Measurements from ENCODE around the gene WAC.
"Not testable (repeated sequence)": the region's sequence is repeated elsewhere in the genome, so short reads cannot be mapped to it uniquely, and the experiment has no call there.

Gene WAC

GRCh38 chr10:28569506-28570159 lies 36.7 kb downstream of the WAC start:
- DNase-seq = no peak

GRCh38 chr10:28570598-28570997 lies 37.7 kb downstream of the WAC start:
- DNase-seq = no peak

DNA sequence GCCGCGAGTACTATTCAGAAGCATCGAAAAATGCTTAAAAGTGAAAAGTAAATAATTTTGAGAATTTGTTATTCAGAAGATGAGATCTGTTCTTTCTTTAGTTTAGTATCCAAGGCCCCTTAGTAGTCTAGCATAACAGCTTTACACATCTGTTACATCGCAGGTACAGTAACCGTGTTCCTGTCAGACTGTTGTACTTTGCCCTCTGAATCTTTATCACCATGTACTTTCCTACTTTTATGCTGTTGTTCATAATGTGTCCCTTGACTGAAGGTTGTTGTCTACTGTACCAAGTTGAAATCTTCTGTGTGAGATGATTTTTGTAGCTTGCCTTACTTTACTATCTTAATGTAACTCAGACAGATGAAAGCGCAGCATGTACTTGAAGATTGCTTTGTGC lies 38.3 kb downstream of the WAC start:
- DNase-seq = no peak

DNA sequence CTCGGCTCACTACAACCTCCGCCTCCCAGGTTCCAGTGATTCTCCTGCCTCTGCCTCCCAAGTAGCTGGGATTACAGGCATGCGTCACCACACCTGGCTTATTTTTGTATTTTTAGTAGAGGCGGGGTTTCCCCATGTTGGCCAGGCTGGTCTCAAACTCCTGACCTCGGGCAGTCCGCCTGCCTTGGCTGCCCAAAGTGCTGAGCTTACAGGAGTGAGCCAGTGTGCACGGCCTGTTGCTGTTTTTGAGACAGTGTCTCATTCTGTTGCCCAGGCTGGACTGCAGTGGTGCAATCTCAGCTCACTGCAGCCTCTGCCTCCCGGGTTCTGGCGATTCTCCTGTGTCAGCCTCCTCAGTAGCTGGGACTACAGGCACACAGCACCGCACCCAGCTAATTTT lies 41.3 kb downstream of the WAC start:
- DNase-seq = not testable (repeated sequence)

DNA sequence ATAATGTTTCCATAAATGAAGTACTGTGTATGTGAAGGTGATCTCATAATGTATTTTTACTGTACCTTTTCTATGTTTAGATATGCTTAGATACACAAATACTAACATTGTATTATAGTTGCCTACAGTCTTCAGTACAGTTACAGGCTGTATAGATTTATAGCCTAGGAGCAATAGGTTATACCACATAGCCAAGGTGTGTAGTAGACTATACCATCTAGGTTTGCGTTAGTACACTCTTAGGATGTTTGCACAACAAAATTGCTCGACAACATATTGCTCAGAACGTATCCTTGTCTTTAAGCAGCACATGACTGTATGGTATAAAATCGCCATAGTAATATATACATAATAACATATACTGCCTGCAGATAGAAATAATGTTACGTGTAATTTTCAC lies 42.9 kb downstream of the WAC start:
- no peak for DNase-seq

GRCh38 chr10:28577506-28577905 lies 44.6 kb downstream of the WAC start:
- no peak for DNase-seq

DNA sequence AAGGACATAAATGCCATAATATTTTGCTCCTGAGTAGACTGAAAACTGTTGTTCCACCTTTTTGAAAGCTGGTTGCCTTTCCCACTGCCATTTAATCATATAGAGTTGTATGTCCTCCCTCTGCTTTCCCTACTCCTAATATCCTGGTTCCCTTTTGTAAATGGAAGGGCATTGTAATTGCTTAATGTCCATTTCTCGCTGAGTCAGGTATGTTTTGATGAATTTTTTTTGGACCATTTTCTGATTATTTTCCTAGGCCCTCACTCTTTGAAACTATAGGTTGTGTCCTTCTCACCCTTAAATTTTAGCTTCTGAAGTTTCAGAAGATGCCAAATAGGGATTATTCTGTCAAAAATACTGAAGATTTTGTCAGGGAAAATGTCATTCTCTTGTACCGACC lies 45.5 kb downstream of the WAC start:
- DNase-seq = no peak

GRCh38 chr10:28580825-28581224 lies 47.9 kb downstream of the WAC start:
- DNase-seq = no peak

DNA sequence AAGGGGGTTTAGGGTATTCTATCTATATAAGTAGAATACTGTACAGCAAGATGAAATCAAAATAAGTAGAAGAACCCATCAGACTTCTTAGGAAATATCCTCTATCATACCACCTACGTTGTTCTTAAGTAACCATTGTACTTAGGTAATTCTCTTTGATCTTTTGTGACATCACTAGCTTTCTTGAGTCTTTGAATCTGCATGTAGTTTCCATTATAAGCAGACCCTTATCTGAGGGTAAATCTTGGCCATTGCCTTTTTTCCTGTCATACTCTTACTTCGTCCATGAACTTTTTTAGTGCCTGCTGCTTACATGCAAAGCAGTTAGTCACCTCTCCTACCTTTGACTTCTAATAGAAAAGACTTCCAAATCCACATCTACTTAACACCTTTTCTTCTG lies 49.0 kb downstream of the WAC start:
- no peak for DNase-seq

DNA sequence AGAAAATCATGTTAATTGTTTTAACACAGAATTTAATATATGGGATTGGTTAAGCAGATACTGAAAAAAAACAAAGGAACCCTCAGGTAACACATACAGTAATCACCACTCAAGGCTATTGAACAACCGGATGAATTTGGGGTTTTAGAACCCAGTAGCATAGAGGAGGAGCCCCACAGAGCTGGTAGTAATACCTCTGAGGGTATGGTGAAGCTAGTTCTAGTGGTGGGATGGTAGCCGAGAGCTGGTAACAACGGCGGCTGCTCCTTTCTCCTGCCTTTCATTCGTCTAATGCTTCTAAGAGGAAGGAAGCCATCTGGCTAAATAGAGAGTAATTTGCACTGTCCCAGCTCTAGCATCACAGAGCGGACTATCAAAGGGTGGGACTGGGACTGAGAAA lies 52.2 kb downstream of the WAC start:
- no peak for DNase-seq

GRCh38 chr10:28586176-28586575 lies 53.3 kb downstream of the WAC start:
- no peak for DNase-seq

GRCh38 chr10:28587270-28587969 lies 54.5 kb downstream of the WAC start:
- DNase-seq = no peak

DNA sequence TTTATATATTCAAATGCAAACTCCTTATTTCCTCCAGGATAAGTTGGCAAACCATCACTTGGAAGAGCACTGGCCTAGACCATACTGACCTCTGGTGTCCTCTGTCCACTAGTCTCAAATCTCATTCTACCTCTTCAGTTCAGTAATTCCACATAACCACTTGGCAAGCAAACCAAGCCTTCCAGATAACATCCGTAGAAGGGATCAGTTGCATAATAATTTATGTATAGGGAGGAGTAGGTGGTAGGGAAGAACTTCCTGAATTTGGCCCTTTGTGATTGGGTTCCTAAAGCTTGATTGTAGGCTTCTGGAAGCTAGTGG lies 55.0 kb downstream of the WAC start:
- no peak for DNase-seq

DNA sequence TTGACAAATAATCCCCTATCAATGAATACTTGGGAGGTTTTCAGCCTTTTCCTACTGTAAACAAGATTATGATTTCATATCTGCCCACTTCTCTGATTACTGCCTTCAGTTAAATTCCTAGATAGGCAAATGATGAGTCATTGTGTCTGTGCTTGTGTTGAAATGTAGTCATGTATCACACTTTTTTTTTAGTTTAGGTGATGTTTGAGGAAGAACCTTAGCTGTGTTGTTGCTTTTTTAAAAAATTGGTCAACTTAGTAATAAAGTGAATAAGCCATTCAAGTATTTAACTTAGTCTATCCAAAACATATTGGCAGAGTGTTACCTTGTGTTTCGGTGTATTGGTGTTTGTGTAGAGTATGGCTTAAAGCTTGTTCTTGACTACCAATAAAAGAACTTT lies 60.0 kb downstream of the WAC start:
- DNase-seq = no peak

GRCh38 chr10:28593811-28594210 lies 60.9 kb downstream of the WAC start:
- DNase-seq = no peak

- no peak for DNase-seq
Measured at GRCh38 chr10:28594406-28594805, 61.5 kb downstream of the WAC start.

DNA sequence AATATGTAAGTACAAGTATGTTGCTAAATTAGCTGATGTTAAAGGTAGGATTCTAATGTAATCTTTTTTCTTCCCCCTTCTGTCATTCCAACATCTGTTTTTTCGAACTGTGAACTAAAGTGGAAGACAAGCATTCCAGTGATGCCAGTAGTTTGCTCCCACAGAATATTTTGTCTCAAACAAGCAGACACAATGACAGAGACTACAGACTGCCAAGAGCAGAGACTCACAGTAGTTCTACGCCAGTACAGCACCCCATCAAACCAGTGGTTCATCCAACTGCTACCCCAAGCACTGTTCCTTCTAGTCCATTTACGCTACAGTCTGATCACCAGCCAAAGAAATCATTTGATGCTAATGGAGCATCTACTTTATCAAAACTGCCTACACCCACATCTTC lies 62.7 kb downstream of the WAC start:
- no peak for DNase-seq

GRCh38 chr10:28600056-28600455 lies 67.1 kb downstream of the WAC start:
- DNase-seq = no peak

DNA sequence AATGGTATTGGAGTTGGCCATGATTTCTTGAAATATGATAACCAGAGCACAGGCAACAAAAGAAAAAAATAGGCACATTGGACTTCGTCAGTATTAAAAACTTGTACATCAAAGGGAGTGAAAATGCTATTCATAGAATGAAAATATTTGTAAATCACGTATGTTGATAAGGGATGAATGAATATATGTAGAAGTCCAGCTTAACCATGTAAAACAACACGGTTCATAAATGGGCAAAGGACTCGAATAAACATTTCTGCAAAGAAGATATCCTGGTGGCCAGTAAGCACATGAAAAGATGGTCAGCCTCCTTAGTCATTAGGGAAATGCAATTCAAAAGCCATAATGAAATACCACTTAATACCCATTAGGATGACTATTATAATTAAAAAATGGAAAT lies 68.1 kb downstream of the WAC start:
- no peak for DNase-seq

GRCh38 chr10:28604567-28605536 lies 71.9 kb downstream of the WAC start:
- DNase-seq = no peak

DNA sequence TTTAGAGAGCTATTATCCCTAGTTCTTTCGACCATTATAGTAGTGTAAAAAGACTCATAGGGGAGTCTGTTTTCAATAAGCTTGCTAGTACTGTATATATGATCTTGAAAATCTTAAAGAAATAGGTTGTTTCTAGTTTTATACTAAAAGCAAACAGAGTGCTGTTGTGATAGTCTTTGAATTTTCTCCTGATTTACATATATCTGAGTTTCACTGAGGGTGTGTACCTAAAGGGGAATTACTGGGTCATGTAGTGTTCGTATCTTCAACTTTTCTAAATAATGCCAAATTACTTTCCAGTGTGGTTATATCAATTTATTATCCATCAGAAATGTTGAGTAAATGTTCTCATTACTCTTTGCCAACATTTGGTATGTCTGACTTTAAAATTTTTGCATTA lies 73.7 kb downstream of the WAC start:
- no peak for DNase-seq

DNA sequence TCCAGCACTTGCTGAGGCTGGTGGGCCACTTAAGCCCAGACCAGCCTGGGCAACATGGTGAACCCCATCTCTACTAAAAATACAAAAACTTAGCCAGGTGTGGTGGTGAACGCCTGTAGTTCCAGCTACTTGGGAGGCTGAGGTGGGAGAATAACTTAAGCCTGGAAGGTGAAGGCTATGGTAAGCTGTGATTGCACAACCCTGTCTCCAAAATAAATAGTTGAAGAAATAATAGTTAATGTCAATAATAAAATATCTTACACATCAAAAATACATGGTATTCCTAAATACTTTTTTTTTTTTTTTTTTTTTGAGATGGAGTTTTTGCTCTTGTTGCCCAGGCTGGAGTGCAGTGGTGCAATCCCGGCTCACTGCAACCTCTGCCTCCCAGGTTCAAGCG lies 76.7 kb downstream of the WAC start:
- not testable (repeated sequence) for DNase-seq

DNA sequence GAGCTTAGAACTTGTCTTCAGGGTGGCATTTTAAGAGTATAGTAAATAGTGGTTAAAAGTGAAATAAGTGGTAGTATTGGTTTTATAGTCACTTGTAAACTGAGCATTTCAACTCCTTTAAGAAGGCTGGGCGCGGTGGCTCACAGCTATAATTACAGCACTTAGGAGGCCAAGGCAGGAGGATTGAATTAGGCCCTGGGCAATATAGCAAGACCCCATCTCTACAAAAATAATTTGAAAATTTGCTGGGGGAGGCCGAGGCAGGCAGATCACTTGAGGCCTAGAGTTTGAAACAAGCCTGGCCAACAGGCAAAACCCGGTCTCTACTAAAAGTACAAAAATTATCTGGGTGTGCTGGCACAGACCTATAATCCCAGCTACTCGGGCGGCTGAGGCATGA lies 80.0 kb downstream of the WAC start:
- no peak for DNase-seq

DNA sequence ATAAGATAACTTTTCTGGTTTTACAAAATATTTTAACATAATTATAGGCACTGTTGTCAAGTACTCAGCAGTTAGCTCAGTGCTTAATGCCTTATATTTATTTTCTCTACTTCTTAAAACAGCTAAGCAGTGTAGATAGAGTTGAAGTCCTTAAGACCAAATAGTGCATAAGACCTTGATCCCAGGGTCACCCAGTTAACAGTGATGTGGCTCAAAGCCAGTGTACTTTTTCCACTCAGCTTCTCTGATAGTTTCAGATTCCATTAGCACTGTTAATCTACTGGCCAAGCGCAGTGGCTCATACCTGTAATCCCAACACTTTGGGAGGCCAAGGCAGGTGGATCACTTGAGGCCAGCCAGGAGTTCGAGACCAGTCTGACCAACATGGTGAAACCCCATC lies 83.6 kb downstream of the WAC start:
- no peak for DNase-seq
